ENCODE results near the gene ZSWIM5. TPM values are rescaled to one million over a fixed set of nuclear protein-coding genes. Genes with fewer than 3 reads are reported as not detected.
A peak's percentile ranks its signal among the peaks of the same experiment; 100 is the strongest.
"Not testable (repeated sequence)": the region's sequence is repeated elsewhere in the genome, so short reads cannot be mapped to it uniquely, and the experiment has no call there.

ZSWIM5 gene
- total RNA-seq, 2 experiments from 2014 or later: 0.15 to 0.26 TPM

GRCh38 chr1:45196863-45197262, 9.5 kb downstream of the ZSWIM5 start:
- intact Hi-C loops (cut with micrococcal nuclease): no loop called here
- H3K27me3 Mint-ChIP-seq (ENCODE audit: low read depth): no peaks in the 10 kb centered on the region
- CTCF ChIA-PET: no interaction called here

GRCh38 chr1:45191418-45191783, 15.0 kb downstream of the ZSWIM5 start:
- H3K27ac Mint-ChIP-seq: no peak overlapping the region

More at GRCh38 chr1:45196863-45197262, 9.5 kb downstream of the ZSWIM5 start:
- no peak for DNase-seq
- Mint-ChIP-seq H3K9me3 (no peaks in the 10 kb centered on the region), H3K4me1 (ENCODE audit: low read depth) (peaks cover 2% of the 10 kb centered on the region), H3K4me3 (no peak overlapping the region), H3K36me3 (ENCODE audit: low read depth) (no peaks in the 10 kb centered on the region), H3K27ac (no peak overlapping the region)

GRCh38 chr1:45187725-45188124, 18.7 kb downstream of the ZSWIM5 start:
- Mint-ChIP-seq H3K27ac (no peak overlapping the region), H3K4me3 (no peak overlapping the region), H3K27me3 (ENCODE audit: low read depth) (no peaks in the 10 kb centered on the region), H3K9me3 (no peaks in the 10 kb centered on the region), H3K4me1 (ENCODE audit: low read depth) (peaks cover 14% of the 10 kb centered on the region), H3K36me3 (ENCODE audit: low read depth) (no peaks in the 10 kb centered on the region)
- CTCF ChIA-PET: no interaction called here
- intact Hi-C loops (cut with micrococcal nuclease): no loop called here
- DNase-seq: no peak

More at GRCh38 chr1:45191418-45191783, 15.0 kb downstream of the ZSWIM5 start:
- no peak for DNase-seq
- intact Hi-C loops (cut with micrococcal nuclease): no loop called here
- Mint-ChIP-seq H3K9me3 (no peaks in the 10 kb centered on the region), H3K27me3 (ENCODE audit: low read depth) (no peaks in the 10 kb centered on the region), H3K36me3 (ENCODE audit: low read depth) (no peaks in the 10 kb centered on the region), H3K4me1 (ENCODE audit: low read depth) (peaks cover 14% of the 10 kb centered on the region), H3K4me3 (no peak overlapping the region)
- CTCF ChIA-PET: no interaction called here

- H3K4me3 Mint-ChIP-seq; H3K27me3 Mint-ChIP-seq (ENCODE audit: low read depth); intact Hi-C loops (cut with micrococcal nuclease); H3K9me3 Mint-ChIP-seq; H3K36me3 Mint-ChIP-seq (ENCODE audit: low read depth); H3K4me1 Mint-ChIP-seq (ENCODE audit: low read depth); H3K27ac Mint-ChIP-seq; CTCF ChIA-PET; DNase-seq: not testable (repeated sequence)
Observed at GRCh38 chr1:45179918-45180519, 26.4 kb downstream of the ZSWIM5 start.

GRCh38 chr1:45177452-45177851, 29.0 kb downstream of the ZSWIM5 start:
- no peaks in the 10 kb centered on the region for H3K36me3 Mint-ChIP-seq (ENCODE audit: low read depth)
- no peaks in the 10 kb centered on the region for H3K4me1 Mint-ChIP-seq (ENCODE audit: low read depth)
- CTCF ChIA-PET: no interaction called here
- no peak overlapping the region for H3K4me3 Mint-ChIP-seq
- DNase-seq: no peak
- intact Hi-C loops (cut with micrococcal nuclease): no loop called here
- H3K9me3 Mint-ChIP-seq: peaks cover 8% of the 10 kb centered on the region
- H3K27ac Mint-ChIP-seq: no peak overlapping the region
- H3K27me3 Mint-ChIP-seq (ENCODE audit: low read depth): no peaks in the 10 kb centered on the region

GRCh38 chr1:45172764-45173163, 33.6 kb downstream of the ZSWIM5 start:
- no peak overlapping the region for H3K27ac Mint-ChIP-seq
- no peak overlapping the region for H3K4me3 Mint-ChIP-seq
- peaks cover 4% of the 10 kb centered on the region for H3K4me1 Mint-ChIP-seq (ENCODE audit: low read depth)
- H3K9me3 Mint-ChIP-seq: no peaks in the 10 kb centered on the region
- no peak for DNase-seq
- no peaks in the 10 kb centered on the region for H3K36me3 Mint-ChIP-seq (ENCODE audit: low read depth)
- no peaks in the 10 kb centered on the region for H3K27me3 Mint-ChIP-seq (ENCODE audit: low read depth)
- CTCF ChIA-PET: no interaction called here
- intact Hi-C loops (cut with micrococcal nuclease): no loop called here

GRCh38 chr1:45172005-45172404, 34.4 kb downstream of the ZSWIM5 start:
- H3K4me1 Mint-ChIP-seq (ENCODE audit: low read depth): peaks cover 4% of the 10 kb centered on the region
- CTCF ChIA-PET: no interaction called here
- H3K4me3 Mint-ChIP-seq: no peak overlapping the region
- no peak for DNase-seq
- H3K36me3 Mint-ChIP-seq (ENCODE audit: low read depth): no peaks in the 10 kb centered on the region
- no peak overlapping the region for H3K27ac Mint-ChIP-seq
- intact Hi-C loops (cut with micrococcal nuclease): no loop called here
- no peaks in the 10 kb centered on the region for H3K27me3 Mint-ChIP-seq (ENCODE audit: low read depth)
- no peaks in the 10 kb centered on the region for H3K9me3 Mint-ChIP-seq

- intact Hi-C loops (cut with micrococcal nuclease): no loop called here
- CTCF ChIA-PET: no interaction called here
- H3K27ac Mint-ChIP-seq: no peak overlapping the region
- H3K9me3 Mint-ChIP-seq: no peaks in the 10 kb centered on the region
- peaks cover 4% of the 10 kb centered on the region for H3K4me1 Mint-ChIP-seq (ENCODE audit: low read depth)
- H3K4me3 Mint-ChIP-seq: no peak overlapping the region
- no peaks in the 10 kb centered on the region for H3K27me3 Mint-ChIP-seq (ENCODE audit: low read depth)
- H3K36me3 Mint-ChIP-seq (ENCODE audit: low read depth): no peaks in the 10 kb centered on the region
- no peak for DNase-seq
Observed at GRCh38 chr1:45171575-45171974, 34.8 kb downstream of the ZSWIM5 start.

- CTCF ChIA-PET: interaction anchor here (0.7 to 1.3 kb wide), 2 partner anchors 45 to 156 kb away, joined by 3 to 6 read pairs; no protein-coding TSS in a partner anchor
- intact Hi-C loops (cut with micrococcal nuclease): no loop called here
- no peaks in the 10 kb centered on the region for H3K27me3 Mint-ChIP-seq (ENCODE audit: low read depth)
Observed at GRCh38 chr1:45170151-45170742, 36.2 kb downstream of the ZSWIM5 start.

GRCh38 chr1:45167947-45168346, 38.5 kb downstream of the ZSWIM5 start:
- H3K36me3 Mint-ChIP-seq (ENCODE audit: low read depth); H3K4me3 Mint-ChIP-seq; H3K27ac Mint-ChIP-seq; CTCF ChIA-PET; intact Hi-C loops (cut with micrococcal nuclease); H3K27me3 Mint-ChIP-seq (ENCODE audit: low read depth); DNase-seq: not testable (repeated sequence)
- H3K9me3 Mint-ChIP-seq: peaks cover 19% of the 10 kb centered on the region
- peaks cover 14% of the 10 kb centered on the region for H3K4me1 Mint-ChIP-seq (ENCODE audit: low read depth)

More at GRCh38 chr1:45170151-45170742, 36.2 kb downstream of the ZSWIM5 start:
- DNase-seq: no peak
- H3K4me1 Mint-ChIP-seq (ENCODE audit: low read depth): peaks cover 4% of the 10 kb centered on the region
- no peak overlapping the region for H3K4me3 Mint-ChIP-seq
- no peak overlapping the region for H3K27ac Mint-ChIP-seq
- H3K9me3 Mint-ChIP-seq: peaks cover 3% of the 10 kb centered on the region
- no peaks in the 10 kb centered on the region for H3K36me3 Mint-ChIP-seq (ENCODE audit: low read depth)

- CTCF ChIA-PET; H3K36me3 Mint-ChIP-seq (ENCODE audit: low read depth); H3K27me3 Mint-ChIP-seq (ENCODE audit: low read depth); H3K4me3 Mint-ChIP-seq; H3K27ac Mint-ChIP-seq; intact Hi-C loops (cut with micrococcal nuclease); DNase-seq: not testable (repeated sequence)
- Mint-ChIP-seq H3K4me1 (ENCODE audit: low read depth) (peaks cover 21% of the 10 kb centered on the region), H3K9me3 (peaks cover 19% of the 10 kb centered on the region)
Observed at GRCh38 chr1:45164307-45164706, 42.1 kb downstream of the ZSWIM5 start.

- H3K27me3 Mint-ChIP-seq (ENCODE audit: low read depth); H3K36me3 Mint-ChIP-seq (ENCODE audit: low read depth); H3K27ac Mint-ChIP-seq; intact Hi-C loops (cut with micrococcal nuclease); DNase-seq: not testable (repeated sequence)
- peak overlapping the region; percentile 20 for H3K4me3 Mint-ChIP-seq
- H3K9me3 Mint-ChIP-seq: peaks cover 19% of the 10 kb centered on the region
- CTCF ChIA-PET: interaction anchor here (0.6 kb wide), 1 partner anchor 283 kb away, joined by 4 read pairs; no protein-coding TSS in a partner anchor
- H3K4me1 Mint-ChIP-seq (ENCODE audit: low read depth): peaks cover 17% of the 10 kb centered on the region
Observed at GRCh38 chr1:45163111-45163510, 43.3 kb downstream of the ZSWIM5 start.
